Measurements from ENCODE around the gene MAML2. TPM values are rescaled to one million over a fixed set of nuclear protein-coding genes. Genes with fewer than 3 reads are reported as not detected.

MAML2 gene
- total RNA-seq, 1 donor from 2014 or later: 18.0 TPM

DNA sequence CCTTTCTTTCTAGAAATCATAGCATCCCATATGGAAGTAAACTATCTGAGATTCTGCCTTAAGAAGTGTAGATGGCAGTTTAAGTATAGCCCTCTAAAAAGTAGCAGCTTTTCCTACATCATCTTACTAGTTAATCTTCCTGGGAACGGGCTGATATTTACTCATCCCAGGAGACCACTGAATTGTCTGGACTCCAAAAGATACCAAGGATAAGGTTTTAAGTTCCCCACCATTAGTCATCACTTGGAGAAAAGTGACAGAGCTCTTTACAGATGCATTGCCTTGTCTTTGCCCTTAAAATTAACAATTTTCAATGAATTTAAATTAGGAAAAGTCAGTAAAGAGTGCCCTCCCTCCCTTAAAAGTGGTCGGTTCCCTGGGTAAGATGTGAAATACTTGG, 129.5 kb downstream of the MAML2 start:
- peak; percentile 74 for DNase-seq (ENCODE audit: low read depth)

- DNase-seq (ENCODE audit: low read depth): no peak
These were observed 131.6 kb downstream of the MAML2 start for GRCh38 chr11:96211436-96211835.

DNA sequence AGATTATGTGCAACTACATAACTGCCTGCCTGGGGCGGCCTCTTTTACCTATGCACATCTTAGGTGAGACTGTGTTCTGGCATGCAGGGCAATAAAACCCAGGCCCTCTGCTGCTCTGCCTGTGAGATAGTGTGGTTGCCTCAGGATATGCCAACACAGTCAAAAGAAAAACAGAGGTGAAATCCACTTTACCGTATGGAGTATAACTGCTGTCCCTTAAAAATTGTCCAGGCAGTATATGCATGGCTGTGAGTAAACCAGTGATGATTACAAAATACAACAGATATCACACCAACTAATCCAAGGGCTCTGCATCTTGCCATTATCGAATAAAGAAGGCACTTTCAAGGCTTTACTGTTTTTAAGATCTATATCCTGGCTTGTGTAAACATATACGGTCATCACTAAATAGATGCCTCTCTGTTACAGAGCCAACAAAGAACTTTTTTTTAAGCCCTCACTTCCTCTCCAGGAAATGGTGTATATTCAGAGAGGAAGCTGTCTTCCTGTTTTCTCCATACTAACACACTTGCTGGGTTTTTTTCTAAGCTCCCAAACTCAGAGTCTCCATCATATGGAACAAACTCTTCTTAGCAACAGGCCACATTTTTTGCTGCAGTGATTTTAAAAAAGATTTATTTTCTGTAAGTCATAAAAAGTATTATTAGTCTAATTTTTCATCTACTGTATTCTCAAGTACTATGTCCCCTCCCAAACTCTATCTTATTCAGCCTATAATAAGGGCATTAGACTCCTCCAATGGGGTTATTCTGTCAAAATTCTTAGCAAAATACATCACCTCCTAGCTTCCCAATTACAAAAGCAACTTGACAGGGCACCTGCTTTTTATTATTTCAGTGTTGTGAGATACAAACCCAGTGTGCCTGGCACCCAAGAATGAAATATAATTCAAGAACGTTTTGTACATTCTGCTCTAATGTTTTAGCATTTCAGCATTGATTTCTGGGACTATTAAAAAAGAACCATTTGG, 135.2 kb downstream of the MAML2 start:
- peak; percentile 54 for DNase-seq (ENCODE audit: low read depth)

DNA sequence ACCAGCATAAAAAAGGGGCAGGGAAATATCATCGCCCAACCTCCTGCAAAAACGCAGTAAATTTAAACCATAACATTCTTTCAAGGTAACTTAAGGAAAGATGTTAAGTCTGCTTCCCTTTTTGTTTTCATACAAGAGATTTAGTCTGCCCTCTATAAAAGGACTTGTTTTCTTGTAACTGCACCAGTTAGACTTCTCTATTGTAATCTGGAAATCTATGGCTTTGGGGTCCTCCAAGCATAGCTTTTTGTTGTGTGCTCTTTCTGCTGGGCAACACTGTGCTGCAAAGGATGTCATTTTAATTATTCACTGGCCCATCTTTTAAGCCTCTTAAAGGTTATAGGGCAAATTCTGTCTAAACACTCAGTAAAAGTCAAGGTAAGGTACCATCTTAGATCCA, 136.0 kb downstream of the MAML2 start:
- DNase-seq (ENCODE audit: low read depth): no peak

- DNase-seq (ENCODE audit: low read depth): no peak
These were observed 137.6 kb downstream of the MAML2 start for GRCh38 chr11:96205460-96205809.

- no peak for DNase-seq (ENCODE audit: low read depth)
These were observed 138.1 kb downstream of the MAML2 start for GRCh38 chr11:96204721-96205459.

GRCh38 chr11:96204366-96204659, 138.7 kb downstream of the MAML2 start:
- no peak for DNase-seq (ENCODE audit: low read depth)

DNA sequence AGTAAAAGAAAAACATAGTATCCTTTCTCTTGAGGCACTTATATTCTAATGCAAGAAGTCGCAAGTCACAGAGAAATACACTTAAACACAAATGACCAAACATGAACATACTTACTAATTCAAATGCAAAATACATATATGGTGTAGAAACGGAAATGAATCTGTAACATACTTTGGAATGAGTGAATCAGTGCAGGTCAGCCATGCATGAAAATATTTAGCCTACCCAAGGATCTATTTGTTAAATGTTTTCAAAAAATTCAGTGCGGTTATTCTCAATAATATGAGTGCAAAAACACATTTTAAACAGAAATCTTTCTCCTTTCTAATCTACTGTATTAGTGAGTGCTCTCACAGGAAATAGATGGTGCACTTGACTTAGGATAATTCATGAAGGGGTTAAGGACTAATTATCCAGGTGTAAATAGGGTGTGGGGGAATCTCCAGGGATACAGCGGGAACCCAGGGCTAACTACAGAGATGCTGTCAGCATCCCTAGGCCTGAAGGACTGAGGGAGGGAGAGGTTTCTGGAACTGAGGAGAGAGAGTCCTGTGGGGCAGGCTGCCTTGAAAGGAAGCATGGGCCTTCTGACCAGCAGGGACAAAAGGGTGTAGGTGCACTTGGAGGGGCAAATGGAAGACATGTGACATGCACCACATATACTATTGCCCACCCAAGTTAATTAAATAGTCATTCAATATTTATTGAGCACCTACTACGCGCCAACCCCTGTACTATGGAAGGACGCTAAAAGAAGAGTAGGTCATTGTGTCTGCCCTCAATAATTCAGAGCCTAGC, 139.2 kb downstream of the MAML2 start:
- no peak for DNase-seq (ENCODE audit: low read depth)

DNA sequence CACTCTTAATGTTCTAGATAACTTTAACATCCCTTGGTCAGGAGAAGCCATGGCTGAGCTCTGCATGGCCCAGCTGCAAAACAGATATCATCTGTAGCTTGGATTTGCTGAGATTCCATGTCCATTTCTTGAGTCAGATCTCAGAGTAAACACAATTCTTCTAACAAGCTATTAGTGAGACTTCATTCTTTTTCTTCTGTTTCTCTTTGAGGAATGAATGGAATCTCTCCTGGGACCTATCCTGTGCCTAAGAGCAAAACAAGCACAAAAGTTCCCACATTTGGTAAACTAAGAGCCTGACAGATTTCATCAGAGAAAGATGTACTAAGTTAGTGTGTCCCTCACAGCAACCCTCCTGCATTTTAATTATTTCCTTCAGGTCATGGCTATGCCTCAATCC, 142.8 kb downstream of the MAML2 start:
- peak; percentile 94 for DNase-seq (ENCODE audit: low read depth)

DNA sequence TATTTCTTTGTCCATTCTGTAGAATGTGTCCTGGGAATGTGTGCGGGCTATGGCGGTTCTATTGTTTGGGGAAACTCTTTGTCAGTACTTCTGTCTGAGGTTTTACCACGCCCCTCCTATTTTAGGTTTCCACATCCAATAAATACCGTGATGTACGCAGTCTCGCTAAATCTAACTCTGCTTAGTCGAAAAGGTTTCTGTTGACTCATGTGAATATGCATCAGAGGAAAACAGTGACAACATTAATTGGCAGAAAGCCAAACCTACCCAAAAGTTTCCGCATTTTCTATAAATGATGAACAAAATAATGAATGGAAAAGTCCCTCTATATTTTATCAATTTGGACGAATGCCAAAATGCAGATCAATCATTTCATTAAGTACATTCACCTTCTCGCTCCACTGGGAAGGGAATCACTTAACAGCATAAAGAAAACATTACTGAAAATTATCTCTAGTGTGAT, 143.4 kb downstream of the MAML2 start:
- peak; percentile 72 for DNase-seq (ENCODE audit: low read depth)

GRCh38 chr11:96197801-96198701, 144.9 kb downstream of the MAML2 start:
- DNase-seq (ENCODE audit: low read depth): no peak

DNA sequence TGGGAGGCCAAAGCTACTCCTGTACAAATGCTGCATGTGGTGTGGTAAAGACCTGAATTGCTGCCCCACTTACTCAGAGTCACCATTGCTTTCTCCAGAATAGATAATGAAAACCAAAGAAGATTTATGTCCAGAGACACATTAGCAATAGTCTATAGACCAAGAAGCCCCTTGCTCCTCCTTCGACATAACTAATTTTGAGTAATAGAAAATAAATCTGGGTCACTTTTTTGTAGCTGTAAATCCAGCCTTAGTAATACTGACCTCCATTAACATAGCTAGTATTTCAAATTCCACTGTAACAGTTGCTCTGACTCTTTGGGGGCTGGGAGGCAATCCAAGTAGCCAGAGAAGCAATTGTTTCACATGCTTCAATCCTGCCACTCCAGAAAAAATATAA, 145.9 kb downstream of the MAML2 start:
- DNase-seq (ENCODE audit: low read depth): no peak

DNA sequence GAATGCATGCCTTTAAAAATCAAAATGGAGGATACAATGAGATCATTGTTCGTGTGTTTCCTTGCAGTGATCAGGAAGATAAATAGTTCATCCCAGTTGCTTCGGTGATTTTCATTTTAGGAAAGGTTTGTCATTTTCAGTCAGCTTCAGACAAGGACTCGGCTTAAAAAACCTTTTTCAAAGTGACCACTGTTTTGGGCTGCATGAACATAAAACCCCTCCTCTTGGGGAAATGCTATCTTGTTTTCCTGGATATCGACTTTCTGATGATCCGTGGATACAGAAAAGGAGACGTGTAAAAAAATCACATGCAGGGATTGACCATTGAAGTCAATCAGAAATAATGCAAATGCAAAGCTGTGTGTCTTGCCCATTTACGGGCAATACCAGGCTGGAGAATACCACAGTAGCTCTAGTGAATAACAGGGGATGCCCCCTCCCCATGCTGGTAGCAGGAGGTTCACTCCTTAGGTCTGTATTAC, 146.8 kb downstream of the MAML2 start:
- DNase-seq (ENCODE audit: low read depth): no peak

GRCh38 chr11:96195671-96196070, 147.3 kb downstream of the MAML2 start:
- no peak for DNase-seq (ENCODE audit: low read depth)

DNA sequence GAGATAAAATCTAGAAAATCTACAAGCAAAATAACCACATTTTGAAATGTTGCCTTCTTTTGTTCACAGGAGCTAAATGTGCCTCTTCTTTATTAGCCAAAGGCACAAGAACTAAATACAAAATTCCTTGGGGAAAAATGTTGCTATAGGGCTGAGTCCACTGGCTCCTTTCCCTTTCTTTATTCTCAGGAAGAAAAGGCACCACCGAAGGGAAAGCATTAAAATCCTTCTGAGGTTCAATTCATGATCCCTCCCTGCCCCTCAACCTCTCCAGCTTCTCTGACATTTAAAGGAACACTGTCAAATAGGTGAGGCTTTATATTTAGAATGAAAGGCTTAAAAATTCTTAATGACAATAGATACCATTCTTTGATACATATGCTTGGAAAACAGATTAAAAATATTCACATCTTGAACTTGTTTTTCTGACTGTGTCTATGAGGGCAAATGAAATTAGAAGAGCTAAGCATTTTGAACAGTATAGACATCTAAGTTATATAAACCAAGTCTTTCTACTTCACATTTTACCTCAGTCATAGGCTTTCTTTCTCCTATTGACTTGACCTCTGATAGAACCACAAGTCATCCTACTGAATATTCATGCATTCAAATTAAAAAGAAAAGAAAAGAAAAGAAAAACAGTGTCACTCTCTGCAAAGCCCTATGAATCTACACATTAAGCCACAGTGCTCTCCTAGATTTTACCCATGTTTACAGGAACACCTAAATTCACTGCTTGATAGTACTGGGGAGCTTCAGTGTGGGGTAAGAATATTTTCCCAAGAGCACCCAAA, 148.2 kb downstream of the MAML2 start:
- DNase-seq (ENCODE audit: low read depth): no peak

DNA sequence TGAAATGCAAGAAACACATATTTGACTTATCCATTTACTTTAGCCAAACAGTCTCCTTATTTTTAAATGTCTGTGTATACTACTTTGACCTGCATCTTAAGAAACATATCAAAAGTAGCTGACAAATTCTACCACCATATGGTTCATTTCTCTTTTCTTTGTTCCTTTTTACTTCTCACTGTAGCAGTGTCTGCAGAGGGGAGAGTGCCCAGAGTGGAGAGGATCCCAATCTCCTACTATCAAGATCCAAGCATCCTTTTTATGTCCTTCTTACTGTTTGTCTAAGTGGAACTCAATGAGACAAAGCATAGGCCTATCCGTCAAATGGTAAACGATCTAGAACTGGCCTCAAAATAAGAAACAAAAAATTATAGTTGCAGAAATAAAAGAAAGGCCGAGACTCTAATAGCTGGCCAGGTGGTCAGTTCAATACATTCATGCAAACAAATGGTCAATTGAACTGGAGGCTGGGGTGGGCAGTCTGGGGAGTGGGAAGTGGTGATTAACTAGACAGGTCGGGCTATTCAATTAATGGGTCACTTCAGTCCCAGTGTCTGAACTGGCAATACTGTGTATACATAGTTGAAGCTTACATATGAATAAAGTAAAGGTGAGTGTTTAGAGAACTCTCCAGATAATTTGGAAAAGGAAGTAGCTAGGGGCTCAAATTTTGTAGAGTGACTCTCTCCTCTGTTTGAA, 149.1 kb downstream of the MAML2 start:
- DNase-seq (ENCODE audit: low read depth): no peak

DNA sequence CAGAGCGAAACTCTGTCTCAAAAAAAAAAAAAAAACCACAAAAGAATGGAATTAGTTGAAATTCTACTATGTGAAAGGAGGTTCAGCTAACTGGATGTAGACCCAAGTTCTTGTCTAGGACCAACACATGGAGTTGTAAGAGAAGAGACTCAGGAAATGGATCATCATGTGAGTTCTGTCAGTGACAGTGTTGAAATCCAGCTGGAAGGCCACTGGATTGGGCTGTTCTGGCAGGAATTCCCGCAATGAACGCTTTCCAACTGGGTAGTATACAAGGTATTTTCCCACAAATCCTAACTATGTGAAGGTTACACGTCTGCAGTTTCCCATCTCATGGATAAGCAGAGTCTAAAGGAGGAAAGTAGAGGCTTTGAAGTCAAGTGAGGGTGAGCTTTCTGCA, 151.2 kb downstream of the MAML2 start:
- no peak for DNase-seq (ENCODE audit: low read depth)

DNA sequence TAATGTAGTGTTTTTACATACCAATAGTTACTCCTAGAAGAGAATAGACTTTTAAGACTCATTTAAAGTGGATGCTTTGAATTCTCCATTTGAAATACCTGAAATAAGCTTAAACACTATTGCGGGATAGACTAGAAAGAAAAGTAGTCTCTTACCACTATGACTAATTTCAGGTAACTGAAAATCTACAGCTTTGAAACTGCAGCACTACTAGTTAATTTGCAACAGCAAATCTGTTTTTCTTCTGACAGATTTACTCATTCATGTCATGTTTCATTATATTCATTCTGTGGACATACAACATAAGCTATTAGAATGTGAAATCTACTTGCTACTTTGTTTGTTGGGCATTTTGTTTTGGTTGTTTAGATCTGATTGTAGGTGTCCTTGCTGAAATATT, 153.6 kb downstream of the MAML2 start:
- DNase-seq (ENCODE audit: low read depth): peak; percentile 70

DNA sequence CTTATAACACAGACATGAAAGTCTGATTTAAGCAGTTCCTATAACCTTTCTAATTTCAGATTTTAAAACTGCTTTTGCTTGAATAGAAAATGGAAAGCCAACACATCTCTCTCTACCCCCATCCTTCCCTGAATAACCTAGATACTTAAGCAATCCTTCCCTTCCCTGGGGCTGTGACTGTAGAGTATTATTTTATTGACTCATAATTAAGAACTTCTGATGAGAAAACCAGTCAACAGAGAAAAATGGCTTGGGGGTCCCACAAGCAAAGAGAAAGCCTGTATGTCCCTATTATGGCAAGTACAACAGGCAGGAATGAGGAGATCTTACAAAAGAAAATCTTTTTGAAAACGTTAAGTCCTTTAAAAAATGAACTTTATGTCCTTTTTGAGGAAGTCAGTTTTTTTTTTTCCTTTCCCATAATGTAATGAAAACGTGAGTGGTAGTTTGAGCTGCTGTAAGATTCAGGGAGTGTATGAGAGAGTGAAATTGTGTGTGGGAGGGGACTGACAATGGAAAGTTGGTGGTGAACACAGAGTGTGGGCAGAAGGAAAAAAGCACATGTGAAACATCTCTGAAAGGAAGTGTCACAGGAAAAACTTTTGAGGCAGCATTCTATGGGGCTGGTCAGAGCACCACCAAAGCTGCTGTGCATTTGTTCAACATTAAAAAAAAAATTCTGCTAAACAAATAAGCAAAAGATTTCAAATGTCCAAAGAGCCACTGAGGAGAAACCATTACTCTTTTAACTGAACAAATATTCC, 154.6 kb downstream of the MAML2 start:
- peak; percentile 70 for DNase-seq (ENCODE audit: low read depth)
